Measurements from ENCODE around the gene N4BP3. TPM values are rescaled to one million over a fixed set of nuclear protein-coding genes. Genes with fewer than 3 reads are reported as not detected.
"Not testable (repeated sequence)": the region's sequence is repeated elsewhere in the genome, so short reads cannot be mapped to it uniquely, and the experiment has no call there.

N4BP3 gene
- polyA plus RNA-seq (2012; ENCODE audit: missing spikeins), result 3.5 TPM

- DNase-seq (ENCODE audit: insufficient read length), result peak; percentile 90
- FAIRE-seq, result peak; percentile 82
- TF ChIP-seq POLR2A (IDR thresholded peaks at IDR 0.05; ENCODE audit: low read depth, low read length), result peak; percentile 51; the same call in 1 of the 2 replicates
- TF ChIP-seq POLR2AphosphoS5 (IDR thresholded peaks at IDR 0.05; ENCODE audit: low read depth, low read length), result no peak
Measured at GRCh38 chr5:178113141-178113787, at the start of gene N4BP3. Gene N4BP3 (plus strand): TSS chr5:178113532. CDS start chr5:178119584, 6,052 bp downstream.

- no peak for DNase-seq (ENCODE audit: insufficient read length)
- TF ChIP-seq POLR2A (IDR thresholded peaks at IDR 0.05; ENCODE audit: low read depth, low read length), result no peak
- no peak for TF ChIP-seq POLR2AphosphoS5 (IDR thresholded peaks at IDR 0.05; ENCODE audit: low read depth, low read length)
- TF ChIP-seq TAF1 (IDR thresholded peaks at IDR 0.05; ENCODE audit: borderline replicate concordance, low read depth, low read length), result no peak
- no peak for FAIRE-seq
Measured at GRCh38 chr5:178067755-178068154, 45.6 kb upstream of the N4BP3 start.

- FAIRE-seq, result no peak
- TF ChIP-seq TAF1 (IDR thresholded peaks at IDR 0.05; ENCODE audit: borderline replicate concordance, low read depth, low read length) (no peak), POLR2AphosphoS5 (IDR thresholded peaks at IDR 0.05; ENCODE audit: low read depth, low read length) (no peak), POLR2A (IDR thresholded peaks at IDR 0.05; ENCODE audit: low read depth, low read length) (no peak)
- DNase-seq (ENCODE audit: insufficient read length), result no peak
Measured at GRCh38 chr5:178068293-178068692, 45.0 kb upstream of the N4BP3 start.

- no peak for TF ChIP-seq POLR2A (IDR thresholded peaks at IDR 0.05; ENCODE audit: low read depth, low read length)
- no peak for TF ChIP-seq TAF1 (IDR thresholded peaks at IDR 0.05; ENCODE audit: borderline replicate concordance, low read depth, low read length)
- no peak for TF ChIP-seq POLR2AphosphoS5 (IDR thresholded peaks at IDR 0.05; ENCODE audit: low read depth, low read length)
- DNase-seq (ENCODE audit: insufficient read length) (no peak), FAIRE-seq (peak; percentile 82)
Measured at GRCh38 chr5:178069909-178070308, 43.4 kb upstream of the N4BP3 start.

GRCh38 chr5:178071108-178071507 lies 42.2 kb upstream of the N4BP3 start:
- TF ChIP-seq POLR2AphosphoS5 (IDR thresholded peaks at IDR 0.05; ENCODE audit: low read depth, low read length), result no peak
- no peak for DNase-seq (ENCODE audit: insufficient read length)
- FAIRE-seq, result no peak

GRCh38 chr5:178072749-178073148 lies 40.6 kb upstream of the N4BP3 start:
- DNase-seq (ENCODE audit: insufficient read length), result no peak
- no peak for FAIRE-seq
- TF ChIP-seq TAF1 (IDR thresholded peaks at IDR 0.05; ENCODE audit: borderline replicate concordance, low read depth, low read length) (no peak), POLR2A (IDR thresholded peaks at IDR 0.05; ENCODE audit: low read depth, low read length) (no peak), POLR2AphosphoS5 (IDR thresholded peaks at IDR 0.05; ENCODE audit: low read depth, low read length) (no peak)

GRCh38 chr5:178074266-178074952 lies 38.9 kb upstream of the N4BP3 start:
- DNase-seq (ENCODE audit: insufficient read length), result no peak
- no peak for TF ChIP-seq POLR2A (IDR thresholded peaks at IDR 0.05; ENCODE audit: low read depth, low read length)
- no peak for TF ChIP-seq POLR2AphosphoS5 (IDR thresholded peaks at IDR 0.05; ENCODE audit: low read depth, low read length)
- TF ChIP-seq TAF1 (IDR thresholded peaks at IDR 0.05; ENCODE audit: borderline replicate concordance, low read depth, low read length), result no peak
- FAIRE-seq, result no peak

- not testable (repeated sequence) for FAIRE-seq; DNase-seq (ENCODE audit: insufficient read length)
Measured at GRCh38 chr5:178076965-178077364, 36.4 kb upstream of the N4BP3 start.

- no peak for TF ChIP-seq POLR2AphosphoS5 (IDR thresholded peaks at IDR 0.05; ENCODE audit: low read depth, low read length)
- no peak for TF ChIP-seq TAF1 (IDR thresholded peaks at IDR 0.05; ENCODE audit: borderline replicate concordance, low read depth, low read length)
- no peak for TF ChIP-seq POLR2A (IDR thresholded peaks at IDR 0.05; ENCODE audit: low read depth, low read length)
- FAIRE-seq (no peak), DNase-seq (ENCODE audit: insufficient read length) (no peak)
Measured at GRCh38 chr5:178077751-178078150, 35.6 kb upstream of the N4BP3 start.

GRCh38 chr5:178078197-178079010 lies 34.9 kb upstream of the N4BP3 start:
- FAIRE-seq (no peak), DNase-seq (ENCODE audit: insufficient read length) (no peak)
- TF ChIP-seq POLR2A (IDR thresholded peaks at IDR 0.05; ENCODE audit: low read depth, low read length) (no peak), POLR2AphosphoS5 (IDR thresholded peaks at IDR 0.05; ENCODE audit: low read depth, low read length) (no peak), TAF1 (IDR thresholded peaks at IDR 0.05; ENCODE audit: borderline replicate concordance, low read depth, low read length) (no peak)

GRCh38 chr5:178080056-178080455 lies 33.3 kb upstream of the N4BP3 start:
- FAIRE-seq, result no peak
- no peak for DNase-seq (ENCODE audit: insufficient read length)
- TF ChIP-seq POLR2AphosphoS5 (IDR thresholded peaks at IDR 0.05; ENCODE audit: low read depth, low read length) (no peak), TAF1 (IDR thresholded peaks at IDR 0.05; ENCODE audit: borderline replicate concordance, low read depth, low read length) (no peak), POLR2A (IDR thresholded peaks at IDR 0.05; ENCODE audit: low read depth, low read length) (no peak)
